Hematopoietic multipotent progenitor cell treated with erythropoietin and hydrocortisone succinate and interleukin-3 and kit ligand, for 4 days (in vitro differentiated cells): ENCODE measurements around the gene SNCG.
"Not testable (repeated sequence)": the region's sequence is repeated elsewhere in the genome, so short reads cannot be mapped to it uniquely, and the experiment has no call there.

ENCODE experiments used
- DNase-seq: peaks from one replicate; pipeline ENCODE4 v3.0.0-alpha.2; 2015

SNCG gene

DNA sequence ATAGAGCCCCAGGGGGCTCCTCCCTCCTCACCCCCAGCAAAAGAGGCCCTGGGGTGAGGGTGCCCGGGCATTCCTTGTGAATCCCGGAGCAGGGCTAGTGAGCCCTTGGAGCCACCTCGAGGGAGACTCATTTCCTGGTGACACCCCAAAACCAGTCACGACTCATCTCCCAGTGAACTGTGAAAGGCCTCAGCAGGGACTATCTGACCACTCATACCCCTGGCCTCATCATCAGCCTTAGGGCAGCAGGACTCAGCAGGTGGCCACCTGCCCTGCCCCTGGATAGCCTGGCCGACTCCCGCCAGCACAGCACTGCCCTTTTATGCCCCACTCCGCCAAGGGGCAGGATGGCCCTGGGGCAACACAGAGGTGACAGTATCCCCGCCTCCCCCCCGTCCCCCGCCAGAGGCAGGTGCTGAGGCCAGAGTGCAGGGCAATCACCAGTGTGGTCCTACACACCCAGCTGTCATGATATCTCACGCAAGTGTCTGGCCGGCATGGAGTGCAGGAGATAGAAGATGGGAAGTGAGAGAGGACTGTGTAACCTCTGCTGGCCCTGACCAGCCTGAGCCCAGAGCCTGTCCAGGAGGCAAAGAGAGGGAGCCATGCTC, 3.2 kb downstream of the SNCG start:
- DNase-seq, result no peak

DNA sequence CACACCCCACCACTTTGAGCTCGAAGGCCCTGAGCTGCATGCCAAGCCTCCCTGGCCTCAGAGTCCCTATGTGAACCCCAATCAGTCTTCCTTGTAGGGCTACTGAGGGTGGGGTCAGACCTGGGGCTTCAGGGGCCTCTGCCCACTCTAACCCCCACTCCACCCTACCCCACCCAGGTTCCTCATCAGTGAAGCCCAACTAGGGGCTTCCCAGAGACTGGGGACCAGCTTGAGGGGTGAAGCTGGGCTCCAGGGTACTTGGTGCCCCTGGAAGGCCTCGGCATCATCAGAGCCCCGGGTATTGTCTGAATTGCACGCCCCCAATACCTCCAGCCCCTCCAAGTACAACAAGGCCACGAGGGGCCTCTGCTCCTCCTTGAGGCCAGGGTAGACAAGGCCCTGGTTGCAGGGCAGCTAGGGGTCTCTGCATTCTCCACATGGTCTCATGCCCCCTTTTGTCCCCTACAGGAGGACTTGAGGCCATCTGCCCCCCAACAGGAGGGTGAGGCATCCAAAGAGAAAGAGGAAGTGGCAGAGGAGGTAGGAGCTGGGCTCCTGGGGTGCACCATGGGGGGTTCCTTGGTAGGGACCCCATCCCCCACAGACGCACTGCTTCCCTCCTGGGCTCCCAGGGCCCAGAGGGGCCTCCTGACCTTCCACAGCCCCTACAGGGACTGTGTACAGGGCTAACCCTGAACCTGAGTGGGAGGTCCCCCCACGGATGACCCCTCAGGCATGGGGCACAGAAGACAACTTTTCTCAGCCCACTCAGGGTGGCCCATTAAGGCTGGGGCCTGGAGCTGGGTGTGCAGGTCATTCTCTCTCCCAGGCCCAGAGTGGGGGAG, 4.0 kb downstream of the SNCG start:
- DNase-seq, result peak; percentile 50

DNA sequence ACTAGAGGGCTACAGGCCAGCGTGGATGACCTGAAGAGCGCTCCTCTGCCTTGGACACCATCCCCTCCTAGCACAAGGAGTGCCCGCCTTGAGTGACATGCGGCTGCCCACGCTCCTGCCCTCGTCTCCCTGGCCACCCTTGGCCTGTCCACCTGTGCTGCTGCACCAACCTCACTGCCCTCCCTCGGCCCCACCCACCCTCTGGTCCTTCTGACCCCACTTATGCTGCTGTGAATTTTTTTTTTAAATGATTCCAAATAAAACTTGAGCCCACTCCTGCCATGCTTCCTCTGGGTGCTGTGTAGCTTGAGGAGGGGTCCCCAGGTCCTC, 4.5 kb downstream of the SNCG start:
- DNase-seq, result no peak

DNA sequence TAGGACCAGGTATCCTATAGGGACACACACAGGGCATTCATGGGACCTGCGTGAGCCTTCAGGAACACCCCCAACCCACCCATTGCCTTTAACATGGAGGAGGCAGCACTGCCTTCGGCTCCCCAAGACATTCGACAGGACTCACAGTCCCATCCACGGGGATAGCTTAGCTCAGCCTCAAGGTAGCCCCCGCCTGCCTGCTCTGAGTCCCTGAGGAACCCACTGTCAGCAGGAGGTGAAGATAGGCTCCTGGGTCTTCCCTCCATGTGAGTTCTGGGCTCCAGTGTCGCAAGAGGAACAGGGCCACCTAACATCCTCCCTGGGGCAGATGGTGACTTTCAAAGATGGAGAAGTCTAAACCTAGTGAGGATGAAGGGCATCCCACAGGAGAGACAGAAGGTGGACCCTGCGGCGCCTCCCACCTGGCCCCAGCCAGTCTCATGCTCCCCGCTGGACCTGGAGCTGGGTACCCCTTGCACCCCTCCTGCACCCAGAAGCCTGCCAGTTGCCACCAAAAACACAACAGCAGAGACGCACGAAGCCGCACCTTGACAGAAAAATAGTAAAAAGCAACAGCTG, 5.0 kb downstream of the SNCG start:
- DNase-seq, result no peak

DNA sequence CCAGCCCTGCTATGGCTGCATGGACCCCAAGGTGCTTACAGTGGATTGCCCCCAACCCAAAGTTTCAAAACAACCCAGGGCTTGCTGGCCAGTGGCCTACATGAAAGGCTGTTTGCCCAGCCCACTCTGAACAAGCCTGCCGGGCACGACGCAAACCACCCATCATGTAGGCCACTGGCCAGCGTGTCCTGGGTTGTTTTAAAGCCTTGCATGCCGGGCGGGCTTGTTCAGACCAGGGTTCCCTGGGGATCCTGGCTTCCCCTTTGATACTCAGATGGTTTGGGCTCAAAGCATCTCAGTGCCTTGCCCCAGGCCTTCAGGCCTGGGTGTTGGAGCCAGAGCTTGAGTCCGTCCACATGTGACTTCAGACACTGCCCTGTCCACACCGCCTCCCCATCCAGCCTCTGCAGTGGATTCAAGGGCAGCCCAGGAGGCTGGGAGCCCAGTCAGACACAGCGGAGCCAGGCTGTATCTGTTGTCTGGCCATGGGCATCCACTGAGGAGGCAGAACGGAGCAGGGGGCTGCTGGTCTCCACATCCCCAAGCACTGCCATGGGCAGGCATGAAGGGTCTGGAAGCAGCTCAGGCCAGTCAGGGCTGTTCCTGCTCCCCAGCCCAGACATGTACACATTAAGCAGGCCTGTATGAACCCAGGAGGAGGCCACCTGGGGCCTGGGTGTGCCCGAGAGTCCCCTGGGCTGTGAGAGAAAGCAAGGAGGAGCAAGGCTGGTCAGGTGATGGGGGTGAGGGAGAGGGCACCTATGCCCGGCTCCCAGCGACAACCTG, 5.9 kb downstream of the SNCG start:
- DNase-seq, result no peak

DNA sequence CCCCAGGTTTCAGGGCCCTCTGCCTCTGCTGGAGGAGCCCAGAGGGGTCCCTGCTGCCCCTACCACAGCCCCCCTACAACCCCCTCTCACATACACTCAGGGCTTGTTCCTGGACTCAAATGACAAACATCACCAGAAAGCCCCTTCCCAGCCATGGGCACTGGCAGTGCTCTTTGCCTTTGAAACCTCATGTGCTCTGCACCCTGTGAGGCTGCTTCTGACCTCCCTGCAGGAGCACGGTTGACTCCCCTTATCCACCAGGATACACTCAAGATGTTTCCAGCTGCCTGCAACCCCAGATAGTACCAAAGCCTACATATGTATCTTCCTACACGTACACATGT, 6.4 kb downstream of the SNCG start:
- no peak for DNase-seq

DNA sequence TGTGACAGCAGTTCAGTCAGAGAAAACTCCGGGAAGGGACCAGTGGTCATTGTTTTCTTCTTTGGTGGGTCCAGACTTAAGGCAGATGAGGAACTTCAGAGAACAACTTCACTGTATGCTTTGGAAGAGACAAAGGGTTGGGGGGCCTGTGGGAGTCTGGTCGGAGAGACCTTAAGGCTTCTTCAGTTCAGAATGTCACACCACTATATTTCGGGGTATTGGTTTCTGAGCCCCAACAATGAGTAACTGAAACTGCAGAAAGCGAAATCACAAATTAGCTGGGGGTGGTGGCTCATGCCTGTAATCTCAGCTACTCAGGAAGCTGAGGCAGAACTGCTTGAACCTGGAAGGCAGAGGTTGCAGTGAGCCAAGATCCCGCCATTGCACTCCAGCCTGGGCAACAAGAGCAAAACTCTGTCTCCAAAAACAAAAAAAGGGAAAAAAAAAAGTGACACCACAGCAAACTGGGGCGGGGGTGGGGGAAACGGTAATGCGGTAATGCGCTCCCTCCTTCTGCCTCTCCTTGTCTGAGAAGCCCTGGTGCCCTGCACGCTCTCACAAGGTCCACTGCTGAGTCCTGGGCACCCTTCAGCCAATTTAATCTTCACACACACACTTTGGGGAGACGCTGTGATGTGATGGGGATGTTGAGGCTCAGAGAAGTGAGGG, 7.7 kb downstream of the SNCG start:
- no peak for DNase-seq

DNA sequence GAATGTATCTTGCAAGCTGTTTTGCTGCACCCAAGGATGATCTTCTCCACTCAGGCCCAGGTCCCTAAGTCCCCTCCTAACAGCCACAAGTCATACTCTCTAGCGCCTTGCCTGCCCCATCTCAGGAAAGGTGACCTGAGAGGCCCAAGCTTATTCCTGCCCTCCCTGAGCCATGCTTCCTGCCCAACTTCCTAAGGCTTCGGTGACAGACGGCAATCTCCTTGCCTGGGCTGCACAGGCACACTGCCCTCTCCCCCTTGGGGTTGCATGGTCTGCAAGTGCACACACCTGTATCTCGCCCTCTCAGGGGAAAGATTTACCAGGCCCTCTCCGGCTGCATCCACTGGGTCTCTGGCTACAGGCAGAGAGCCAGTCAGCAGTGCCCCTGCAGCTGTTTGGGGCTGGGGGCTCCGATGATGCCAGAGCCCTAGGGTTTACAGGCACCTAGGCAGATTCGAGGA, 9.1 kb downstream of the SNCG start:
- no peak for DNase-seq

DNA sequence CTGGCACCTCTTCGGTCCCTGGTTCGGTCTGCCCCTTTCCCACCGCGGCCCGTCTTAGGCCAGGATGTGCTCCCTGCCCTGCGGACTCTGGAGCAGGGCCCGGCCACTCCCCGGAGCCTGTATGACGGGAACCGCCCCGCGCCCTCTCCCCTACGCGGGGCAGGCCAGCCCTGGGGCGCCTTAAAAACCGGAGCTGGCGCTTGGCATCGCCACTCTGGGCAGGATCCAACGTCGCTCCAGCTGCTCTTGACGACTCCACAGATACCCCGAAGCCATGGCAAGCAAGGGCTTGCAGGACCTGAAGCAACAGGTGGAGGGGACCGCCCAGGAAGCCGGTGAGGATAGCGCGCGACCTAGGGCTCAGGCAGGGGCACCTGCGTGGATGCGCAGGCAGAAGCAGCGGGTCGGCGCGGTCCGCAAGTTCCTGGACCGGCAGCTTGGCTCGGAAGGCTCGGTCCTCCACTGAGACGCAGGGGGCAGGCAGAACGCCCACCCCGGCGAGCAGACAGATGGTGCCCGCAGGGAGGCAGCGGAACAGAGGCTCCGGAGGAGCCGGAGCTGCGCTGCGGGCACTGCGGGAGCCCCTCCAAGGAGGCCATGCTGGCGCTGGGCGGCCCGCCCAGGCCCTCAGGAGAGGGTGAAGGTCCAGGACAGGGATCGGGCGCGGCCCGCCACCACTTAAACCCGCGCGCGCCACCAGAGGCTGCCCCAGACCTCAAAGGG, 10.0 kb downstream of the SNCG start, which contains the start of gene ADIRF:
Gene ADIRF, plus strand, starts transcription at position 212 of the 723 bp plus-strand sequence. Its CDS starts 63 bp downstream, at position 275.
- DNase-seq, result no peak

DNA sequence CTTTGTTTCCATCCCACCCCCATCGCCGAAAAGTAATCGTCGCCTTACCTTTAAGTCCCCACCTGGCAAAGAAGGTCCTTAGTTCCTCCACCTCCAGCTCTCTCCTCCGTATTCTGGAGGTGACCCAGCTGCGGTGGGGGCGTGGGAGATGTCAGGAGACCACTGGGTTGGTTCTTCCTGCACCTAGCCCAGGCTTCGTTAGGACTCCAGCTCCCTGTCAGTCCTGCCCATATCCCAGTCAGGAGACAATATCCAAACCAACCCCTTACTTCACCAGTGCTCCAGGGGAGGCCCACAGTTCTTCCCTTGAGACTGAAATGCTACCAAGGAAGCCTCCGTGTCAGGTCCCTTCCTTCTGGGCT, 10.6 kb downstream of the SNCG start:
- no peak for DNase-seq

DNA sequence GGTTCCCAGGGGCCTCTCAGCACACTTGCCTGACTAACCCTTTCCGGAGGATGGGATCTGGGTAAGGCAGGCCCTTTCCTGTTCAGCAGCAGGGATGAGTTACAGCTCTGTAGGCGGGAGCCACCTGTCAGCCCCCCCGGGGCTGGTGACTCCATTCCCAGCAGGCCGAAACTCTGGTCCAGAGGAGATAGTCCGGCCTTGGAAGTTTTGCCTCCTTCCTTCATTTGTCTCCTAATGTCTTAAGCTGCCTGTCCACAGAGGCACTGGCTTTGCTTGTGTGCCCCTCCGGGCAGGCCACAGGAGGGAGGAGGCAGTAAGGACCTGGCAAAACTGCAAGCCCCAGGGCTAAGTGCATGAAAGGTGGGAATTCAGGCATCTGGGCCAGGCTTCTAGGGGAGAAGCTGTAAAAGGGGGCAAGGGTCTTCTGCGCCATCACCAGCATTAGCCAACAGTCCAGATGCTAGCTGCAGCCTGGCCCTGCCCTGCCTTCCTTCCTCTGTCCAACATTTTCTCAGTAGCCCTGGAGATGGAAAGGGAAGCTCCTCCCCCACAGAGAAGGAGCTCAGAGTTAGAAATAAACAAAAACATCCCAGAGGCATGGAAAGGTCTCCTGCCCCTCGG, 11.1 kb downstream of the SNCG start:
- no peak for DNase-seq

DNA sequence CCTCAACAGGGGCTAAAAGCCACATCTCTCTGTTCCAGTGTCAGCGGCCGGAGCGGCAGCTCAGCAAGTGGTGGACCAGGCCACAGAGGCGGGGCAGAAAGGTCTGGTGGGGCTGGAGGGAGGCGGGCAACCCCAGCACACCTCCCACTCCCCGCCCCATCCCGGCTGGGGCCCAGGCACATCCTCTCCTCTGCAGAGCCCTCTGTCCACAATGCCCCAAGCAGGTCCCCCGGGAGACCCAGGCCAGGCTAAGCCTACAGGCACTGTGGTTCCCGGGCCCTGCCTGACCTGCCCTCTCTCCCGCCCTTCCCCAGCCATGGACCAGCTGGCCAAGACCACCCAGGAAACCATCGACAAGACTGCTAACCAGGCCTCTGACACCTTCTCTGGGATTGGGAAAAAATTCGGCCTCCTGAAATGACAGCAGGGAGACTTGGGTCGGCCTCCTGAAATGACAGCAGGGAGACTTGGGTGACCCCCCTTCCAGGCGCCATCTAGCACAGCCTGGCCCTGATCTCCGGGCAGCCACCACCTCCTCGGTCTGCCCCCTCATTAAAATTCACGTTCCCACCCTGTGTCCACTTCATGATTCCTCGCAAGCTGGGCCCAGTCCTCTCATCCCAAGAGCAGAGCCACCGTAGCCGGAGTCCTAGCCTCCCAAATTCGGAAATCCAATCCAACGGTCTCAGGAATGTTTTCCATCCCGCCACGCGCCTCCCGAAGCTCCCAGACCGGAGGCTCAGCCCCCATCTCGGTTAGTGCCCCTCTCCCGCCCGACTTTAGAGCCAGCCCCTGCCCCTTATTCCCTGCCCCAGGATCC, 12.0 kb downstream of the SNCG start:
- no peak for DNase-seq

DNA sequence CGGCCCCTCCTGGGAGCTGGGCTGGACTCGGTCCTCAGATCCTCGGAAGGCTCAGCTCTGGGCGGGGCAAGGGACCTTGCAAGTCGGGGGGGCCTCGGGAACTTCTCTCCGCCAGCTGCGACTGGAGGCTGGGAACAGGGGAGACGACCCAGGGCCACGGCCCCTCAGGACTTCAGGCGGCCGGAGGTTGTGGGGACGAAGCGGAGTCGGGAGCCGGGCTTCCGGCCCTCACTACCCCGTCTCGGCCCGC, 12.5 kb downstream of the SNCG start:
- no peak for DNase-seq

DNA sequence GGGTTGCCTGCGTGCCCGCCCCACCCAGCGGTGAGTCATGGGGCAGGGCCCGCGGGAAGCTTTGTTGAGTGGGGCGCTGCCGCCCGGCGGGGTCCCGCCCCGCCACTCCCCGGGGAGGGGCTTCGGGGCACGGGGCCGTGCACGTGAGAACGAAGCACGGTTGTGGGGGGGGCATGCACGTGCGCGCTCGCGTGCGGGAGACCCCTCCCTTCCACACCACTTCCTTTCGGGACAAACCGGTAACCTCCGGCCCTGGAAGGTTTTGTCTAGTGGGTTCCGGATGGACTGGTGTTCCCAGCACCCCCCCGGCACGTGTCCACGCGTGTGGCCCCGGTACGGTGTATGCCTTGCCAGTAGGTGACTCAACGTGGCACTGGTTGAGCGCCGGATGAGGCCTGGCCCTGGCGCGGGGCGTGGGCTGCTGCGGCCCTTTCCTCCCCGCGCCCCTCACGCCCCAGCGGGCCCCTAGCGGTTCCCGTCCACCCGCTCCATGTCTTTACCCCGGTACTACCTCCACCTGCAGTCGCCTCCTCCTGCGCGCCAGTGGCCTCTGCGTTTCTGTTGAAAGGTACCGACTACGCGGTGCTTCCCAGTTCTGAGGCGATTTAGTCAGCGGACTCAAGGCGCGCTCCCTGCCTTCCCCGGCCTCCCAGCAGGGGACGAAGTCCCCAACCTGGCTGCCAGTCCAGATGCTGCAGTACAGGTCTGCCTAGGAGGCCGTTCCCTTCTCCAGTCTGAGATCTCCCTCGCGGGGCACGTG, 13.0 kb downstream of the SNCG start:
- DNase-seq, result peak; percentile 93

DNA sequence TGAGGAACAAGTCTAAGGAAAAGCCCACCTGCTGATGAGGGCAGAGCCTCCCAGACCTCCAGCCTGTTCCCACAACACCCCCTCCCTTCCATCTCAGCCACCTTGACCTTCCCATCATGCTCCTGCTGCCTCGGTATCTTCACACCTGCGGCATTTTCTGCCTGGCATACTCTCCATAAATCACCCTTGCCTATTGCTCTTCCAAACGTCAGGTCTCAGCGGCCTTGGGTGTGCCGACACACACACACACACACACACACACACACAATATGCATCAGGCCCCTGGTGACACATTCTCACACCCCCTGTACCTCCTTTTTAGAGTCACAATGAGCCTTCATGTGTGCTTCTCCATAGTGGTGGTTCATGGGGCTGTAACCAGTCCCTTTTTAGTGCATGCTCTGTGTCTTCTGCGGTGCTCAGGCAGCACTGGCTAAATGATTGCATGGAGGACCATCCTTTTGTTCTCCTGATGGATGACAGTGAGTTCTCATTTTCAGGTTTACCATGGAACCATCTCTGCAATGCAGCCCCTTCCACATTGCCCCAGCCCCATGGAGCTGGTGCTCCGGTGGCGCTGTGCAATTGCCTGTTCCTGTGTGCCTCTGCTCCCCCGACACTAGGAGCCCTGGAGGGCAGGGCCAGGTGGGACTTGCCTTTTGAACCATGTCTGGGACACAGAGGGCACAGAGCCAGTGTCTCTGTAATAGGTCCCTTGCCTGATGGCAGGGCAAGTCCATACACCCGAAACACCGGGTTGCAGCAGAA, 14.4 kb downstream of the SNCG start:
- no peak for DNase-seq

DNA sequence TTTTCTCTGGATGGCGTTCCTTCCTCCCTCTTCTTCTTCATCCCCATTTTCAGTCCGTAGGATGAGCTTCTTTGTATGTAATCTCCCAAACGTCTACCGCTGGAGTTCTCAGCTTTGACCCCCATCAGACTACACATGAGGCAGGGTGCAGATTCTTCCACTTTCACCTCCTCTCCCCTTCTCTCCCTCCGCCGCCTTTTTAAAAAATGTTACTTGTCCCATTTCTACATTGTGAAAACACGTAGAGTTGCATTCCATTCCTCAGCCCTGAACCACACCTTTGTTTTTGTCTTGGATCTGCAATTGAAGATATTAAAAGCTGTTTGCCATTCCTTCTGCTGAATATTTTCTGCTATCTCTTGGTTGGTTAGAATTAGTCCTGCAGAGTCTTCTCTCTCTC, 16.1 kb downstream of the SNCG start:
- no peak for DNase-seq

DNA sequence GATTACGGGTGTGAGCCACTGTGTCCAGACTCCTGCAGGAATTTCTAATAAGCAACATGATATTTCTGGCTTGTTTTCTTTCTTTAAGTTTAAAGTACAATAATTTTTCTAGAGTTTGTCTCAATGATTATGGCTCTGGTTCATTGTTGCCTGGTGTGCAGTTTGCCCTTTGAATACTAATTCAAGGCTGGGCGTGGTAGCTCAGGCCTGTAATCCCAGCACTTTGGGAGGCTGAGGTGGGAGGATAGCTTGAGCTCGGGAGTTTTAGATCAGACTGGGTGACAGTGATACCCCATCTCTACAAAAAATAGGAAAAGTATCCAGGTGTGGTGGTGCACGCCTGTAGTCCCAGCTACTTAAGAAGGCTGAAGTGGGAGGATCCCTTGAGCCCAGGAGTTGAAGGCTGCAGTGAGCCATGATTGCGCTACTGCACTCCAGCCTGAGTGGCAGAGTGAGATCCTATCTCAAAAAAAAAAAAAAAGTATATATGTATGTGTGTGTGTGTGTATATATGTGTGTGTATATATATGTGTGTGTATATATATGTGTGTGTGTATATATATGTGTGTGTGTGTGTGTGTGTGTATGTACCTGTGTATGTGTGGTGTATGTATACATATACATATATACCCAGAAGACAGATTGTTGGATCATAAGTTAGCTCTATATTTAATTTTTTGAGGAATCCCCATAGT, 18.1 kb downstream of the SNCG start:
- no peak for DNase-seq

DNA sequence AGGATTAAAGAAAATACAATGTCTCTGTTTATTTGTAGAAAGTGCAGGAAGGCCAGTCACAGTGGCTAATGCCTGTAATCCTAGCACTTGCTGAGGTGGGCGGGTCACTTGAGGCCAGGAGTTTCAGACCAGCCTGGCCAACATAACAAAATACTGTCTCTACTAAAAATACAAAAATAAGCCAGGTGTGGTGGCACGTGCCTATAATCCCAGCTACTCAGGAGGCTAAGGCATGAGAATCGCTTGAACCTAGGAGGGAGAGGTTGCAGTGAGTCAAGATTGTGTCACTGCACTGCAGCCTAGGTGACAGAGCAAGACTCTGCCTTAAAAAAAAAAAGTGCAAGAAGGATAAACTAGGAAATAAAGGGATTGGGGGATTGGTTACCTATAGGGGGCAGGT, 20.1 kb downstream of the SNCG start:
- not testable (repeated sequence) for DNase-seq

DNA sequence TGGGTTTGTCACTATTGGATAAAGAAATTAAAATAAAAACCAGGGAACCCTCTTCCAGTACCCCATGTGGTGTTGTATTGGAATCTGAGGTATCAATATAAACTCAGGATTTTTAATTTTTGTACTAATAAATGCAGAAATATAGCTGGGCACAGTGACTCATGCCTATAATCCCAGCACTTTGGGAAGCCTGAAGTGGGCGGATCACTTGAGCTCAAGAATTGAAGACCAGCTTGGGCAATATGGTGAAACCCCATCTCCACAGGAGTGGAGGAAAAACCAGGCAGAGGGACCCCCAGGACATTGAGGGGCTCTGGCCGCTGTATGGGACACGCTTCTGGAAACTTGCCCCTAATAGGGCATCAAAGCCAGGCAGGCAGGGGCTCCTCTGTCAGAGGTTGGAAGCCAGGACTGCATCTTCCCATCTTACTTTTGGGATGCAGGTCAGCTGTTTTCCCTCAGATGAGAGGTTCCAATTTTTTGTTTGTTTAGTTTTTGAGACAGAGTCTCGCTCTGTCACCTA, 21.0 kb downstream of the SNCG start:
- DNase-seq, result no peak
